Fibroblast of peridontal ligament (primary cell): ENCODE data around the gene BEND3.
"Not testable (repeated sequence)": the region's sequence is repeated elsewhere in the genome, so short reads cannot be mapped to it uniquely, and the experiment has no call there.

Experiments used
- DNase-seq: peaks from one replicate; pipeline ENCODE4 v3.0.0-alpha.2; 2010; ENCODE audit errors: extremely low read depth

BEND3 gene

DNA sequence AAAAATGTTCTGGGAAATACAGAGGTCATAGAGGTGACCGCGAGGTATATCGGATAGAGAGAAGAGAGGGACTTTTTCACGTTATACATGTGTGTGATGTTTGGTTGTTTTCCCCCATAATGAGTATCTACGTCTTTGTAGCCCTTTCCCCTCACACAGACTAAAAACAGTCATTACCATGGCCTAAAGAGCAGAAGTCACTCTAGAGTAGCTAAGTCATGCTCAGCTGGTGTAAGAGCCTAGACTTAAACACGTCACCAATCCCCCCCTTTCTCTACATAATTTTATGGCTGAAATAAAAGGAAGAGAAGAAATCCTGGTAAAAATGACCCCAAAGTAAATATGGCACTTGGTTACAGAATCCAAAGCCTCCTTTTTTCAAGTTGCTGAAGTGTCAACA is 6.0 kb upstream of the BEND3 start:
- no peak for DNase-seq

- no peak for DNase-seq
Measured at GRCh38 chr6:107120404-107120803, 5.1 kb upstream of the BEND3 start.

DNA sequence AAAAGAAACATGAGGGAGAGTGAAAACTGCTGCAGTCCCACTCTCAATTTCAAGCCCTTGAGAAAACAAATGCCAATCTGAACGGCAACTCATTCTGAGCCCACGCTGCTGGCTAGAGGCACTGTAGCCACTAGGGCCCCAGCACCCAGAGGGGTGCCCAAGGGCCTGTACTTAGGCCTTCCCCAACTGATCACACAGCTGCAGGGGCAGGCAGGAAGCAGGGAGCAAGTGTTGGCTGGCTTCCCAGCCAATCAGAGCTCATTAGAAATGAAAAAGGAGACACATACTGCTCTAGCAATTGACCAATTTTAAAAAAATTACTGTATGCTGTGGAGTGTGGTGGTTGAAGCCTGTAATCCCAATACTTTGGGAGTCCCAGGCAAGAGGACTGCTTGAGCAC is 3.7 kb upstream of the BEND3 start:
- DNase-seq = no peak

GRCh38 chr6:107118540-107118939 is 3.2 kb upstream of the BEND3 start:
- not testable (repeated sequence) for DNase-seq

DNA sequence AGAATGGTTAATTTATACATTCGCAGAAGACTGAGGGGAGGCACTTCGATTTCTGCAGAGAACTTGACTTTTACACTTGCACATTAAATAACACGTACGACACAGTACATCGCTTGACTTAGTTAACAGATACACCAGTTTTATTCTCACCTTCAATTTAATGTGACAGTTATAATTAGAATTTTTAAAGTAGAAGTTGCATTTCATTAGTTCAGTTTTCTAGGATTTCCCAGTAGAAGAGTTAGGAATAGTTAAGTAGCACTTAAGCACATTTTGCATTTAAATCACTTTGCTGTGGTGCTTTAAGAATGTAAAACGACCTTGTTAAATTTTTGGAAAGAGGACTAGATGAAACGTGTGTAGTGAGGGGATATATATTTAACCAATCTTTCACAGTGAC is 1.6 kb upstream of the BEND3 start:
- DNase-seq = no peak

- DNase-seq = no peak
Measured at GRCh38 chr6:107116328-107116892, 1.1 kb upstream of the BEND3 start.

DNA sequence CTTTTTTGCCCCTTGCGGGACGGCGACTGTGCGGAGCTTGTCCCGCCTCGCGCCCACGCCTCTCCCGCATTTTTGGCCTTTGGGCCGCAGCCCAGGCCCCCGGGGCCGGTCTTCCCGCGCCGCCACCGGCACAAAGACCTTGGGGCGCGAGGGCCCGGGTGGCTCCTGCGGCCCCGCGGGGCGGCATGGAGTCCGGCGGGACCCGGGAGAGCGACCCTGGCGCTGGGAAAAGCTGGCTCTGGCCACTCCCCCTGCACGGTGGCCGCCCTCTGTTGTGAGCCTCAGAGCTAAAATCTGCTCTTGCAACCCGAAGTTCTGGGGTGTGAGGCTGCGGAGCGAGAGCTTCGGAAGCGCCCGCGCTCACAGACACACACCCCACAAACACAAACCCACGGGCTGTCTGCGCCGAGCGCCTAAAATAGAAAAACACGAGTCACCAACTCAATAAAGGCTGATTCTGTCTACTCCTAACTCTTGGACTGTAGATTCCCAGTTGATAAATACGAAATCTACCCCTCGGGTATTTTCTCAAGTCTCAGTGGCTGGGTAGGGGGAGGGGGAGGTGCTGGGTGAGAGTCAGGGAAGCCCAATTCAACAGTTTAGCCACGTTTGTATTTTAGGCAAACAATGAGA is 496 bp upstream of the BEND3 start:
- DNase-seq = peak; percentile 16

DNA sequence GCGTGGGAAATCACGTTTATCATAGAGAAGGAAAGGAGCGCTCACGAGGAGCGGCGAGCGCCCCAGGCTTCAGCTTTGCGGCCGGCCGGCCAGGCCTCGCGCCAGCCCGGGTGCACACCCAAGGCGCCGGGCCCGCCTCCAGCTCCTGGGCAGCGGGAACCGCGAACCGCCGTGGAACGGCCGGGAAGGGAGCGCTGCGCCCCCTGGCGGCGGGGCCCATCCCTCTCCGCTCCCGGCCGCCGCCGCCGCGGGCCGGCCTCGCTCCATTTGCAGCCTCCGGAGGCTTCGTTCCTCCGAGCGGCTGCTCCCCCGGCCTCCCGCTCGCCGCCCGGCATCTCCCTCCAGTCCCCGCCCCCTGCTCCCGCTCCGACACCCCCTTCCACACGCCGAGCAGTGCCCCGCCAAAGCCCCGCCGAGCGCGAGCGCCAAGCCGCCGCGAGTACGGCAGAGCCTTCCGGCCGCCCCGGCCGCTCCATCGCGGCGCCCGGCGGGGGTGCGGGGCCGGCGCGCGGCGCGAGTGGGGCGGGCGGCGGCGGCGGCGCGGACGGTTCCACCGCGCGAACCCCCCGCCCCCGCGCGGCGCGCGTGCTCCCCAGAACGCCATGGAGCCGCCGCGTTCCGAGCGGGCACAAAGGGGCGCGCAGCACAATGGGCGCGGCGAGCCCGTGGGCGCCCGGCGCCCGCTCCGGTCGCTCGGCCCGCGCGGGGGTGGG is 946 bp downstream of the BEND3 start:
- DNase-seq = peak; percentile 81

GRCh38 chr6:107110200-107110599 is 5.1 kb downstream of the BEND3 start:
- peak; percentile 66 for DNase-seq

DNA sequence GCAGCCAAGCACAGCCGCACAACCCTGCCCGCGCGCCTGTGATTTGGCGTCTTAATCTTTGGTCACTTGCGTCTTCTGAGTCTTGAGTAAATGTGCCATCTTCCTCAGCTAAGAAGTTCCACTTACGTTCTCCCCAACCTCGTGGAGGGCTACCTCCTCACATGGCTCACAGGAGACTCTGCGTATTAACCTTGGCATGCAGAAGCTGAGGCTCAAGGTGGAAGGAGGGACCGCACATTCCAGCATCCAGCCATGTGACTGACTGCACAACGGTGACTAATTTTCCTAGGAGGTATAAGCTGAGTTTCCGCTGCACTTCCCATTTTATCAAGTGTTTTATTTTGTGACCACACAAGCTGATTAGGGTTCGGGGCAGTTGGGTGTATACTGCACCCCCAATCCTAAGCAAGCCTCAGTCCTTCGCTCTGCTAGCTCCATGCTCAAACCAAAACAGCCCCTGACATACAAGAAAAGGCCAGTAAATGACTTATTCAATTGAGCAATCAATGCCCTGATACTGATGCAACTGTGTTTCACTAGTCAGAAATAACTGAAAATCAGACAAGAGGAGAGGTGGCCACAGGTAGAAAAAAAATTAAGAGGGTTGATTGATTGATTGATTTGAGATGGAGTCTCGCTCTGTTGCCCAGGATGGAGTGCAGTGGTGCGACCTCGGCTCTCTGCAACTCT is 7.0 kb downstream of the BEND3 start:
- DNase-seq = peak; percentile 44

- DNase-seq = no peak
Measured at GRCh38 chr6:107107791-107108190, 7.5 kb downstream of the BEND3 start.

GRCh38 chr6:107106165-107106564 is 9.2 kb downstream of the BEND3 start:
- no peak for DNase-seq

DNA sequence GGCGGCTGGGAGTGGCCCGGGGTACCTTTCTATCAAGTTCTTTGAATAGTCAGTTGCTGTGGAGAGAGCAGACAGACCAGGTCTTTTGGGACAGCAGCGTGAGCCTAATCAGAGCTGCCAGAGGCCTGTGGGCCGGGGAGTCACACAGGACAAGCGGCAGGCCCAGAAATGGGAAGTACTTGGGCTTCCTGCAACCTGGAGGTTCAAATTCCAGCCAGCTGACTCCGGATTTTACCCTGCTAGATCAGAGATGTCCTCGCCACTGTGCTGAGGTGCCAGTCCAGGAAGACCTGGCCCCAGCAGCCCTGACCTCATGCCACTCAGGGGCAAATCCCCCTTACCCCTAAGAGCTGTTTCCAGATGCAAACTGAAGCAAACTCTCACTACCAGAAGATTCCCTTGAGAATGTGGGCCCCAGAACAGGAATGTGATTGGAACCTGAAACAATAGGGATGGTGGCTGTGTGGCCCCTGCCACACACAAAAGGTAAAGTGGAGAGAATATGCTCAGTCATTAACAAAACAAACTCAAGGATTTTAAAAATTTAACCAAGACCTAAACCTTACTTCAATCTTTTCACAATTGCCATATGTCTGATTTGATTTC is 9.7 kb downstream of the BEND3 start:
- no peak for DNase-seq

DNA sequence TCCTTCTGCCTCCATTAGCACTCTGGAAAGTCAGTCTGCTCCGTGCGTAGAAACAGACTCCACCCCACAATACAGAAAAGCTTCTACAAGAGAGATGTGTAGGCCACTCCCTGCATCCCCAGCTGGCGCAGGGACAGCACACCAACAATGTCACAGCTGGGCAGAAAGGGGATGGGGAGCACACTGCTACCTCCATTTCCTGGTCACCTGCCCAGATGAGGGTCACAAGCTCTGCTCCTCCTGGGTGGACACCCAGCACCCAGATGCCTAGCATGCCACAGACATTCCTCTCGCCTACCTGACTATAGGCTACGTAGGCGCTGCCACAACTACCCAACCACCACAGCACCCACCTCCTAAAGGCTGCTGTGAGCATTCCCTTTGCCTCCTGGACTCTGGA is 12.2 kb downstream of the BEND3 start:
- no peak for DNase-seq

DNA sequence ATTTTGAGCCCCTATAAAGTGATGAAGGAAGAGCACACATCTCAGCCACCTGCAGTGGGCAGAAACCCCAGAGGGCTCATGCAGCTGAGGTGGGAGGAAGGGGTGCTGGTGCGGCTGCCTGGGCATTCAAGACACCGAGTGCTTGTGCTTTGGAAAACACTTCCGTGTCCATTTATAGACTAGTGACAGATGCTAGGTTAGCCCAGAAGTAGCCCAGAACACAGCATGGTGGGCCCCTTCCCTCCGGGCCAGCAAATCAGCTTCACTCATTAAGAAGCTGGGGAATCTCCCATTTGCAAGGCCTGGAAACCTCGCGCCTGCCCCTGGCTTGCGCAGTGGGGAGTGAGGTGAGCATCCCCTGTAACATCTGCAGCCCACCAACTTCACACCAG is 12.9 kb downstream of the BEND3 start:
- no peak for DNase-seq

GRCh38 chr6:107101686-107102413 is 13.5 kb downstream of the BEND3 start:
- DNase-seq = no peak

DNA sequence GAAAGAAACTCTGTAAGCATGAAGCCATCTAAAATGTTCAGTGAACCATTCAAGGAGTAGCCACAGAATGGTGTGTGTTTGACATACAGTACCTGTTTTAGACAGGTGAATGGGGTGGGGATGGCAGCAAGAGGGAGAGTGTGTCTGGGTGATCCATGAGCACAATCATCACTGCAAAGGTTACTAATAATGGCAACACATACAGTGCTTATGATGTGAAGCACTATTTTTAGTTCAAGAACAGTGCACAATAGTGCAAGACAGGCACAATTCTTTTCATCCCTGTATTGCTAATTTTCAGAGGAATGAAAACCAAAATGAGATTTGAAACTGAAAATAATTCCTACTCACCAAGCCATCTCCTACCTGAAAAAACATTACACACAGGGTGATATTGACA is 14.1 kb downstream of the BEND3 start:
- DNase-seq = no peak

DNA sequence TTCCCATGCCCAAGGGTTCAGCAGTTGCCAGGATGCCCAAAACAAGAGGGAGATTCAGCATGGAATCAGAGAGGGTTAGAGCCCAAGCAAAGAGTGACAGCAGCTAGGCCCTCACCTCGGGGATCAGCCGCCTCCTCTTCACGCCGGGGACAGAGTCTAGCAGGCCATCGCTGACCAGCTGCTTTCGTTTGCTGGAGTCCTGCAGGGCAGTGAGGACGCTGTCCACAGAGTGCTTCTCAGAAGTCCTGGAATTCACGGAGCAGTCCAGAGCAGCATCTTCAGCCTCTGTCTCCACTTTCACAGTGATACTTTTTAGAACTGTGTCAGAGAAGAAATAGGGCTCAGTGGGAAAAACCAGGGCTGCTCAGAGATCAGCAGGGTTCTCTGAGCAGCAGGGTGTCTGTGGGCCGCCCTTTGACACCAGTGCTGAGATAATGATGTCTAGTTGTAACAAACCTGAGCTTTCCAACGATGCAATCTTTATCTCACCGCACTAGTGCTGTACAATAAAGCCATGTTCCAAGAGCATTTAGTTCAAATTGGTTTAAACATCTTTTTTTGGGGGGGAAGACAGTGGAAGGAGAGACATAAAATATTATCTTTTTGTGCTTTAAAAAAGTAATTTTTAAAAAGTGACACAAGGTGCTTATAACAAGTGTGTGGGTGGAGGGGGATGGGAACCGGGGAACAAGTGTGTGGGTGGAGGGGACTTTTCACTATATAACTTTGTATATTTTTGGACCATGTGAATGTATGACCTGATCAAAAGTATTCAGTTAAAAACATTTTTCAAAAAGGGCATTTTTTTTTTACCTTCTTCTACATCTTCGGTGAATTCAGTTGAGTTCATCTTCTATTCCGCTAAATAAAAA is 16.6 kb downstream of the BEND3 start:
- DNase-seq = no peak

DNA sequence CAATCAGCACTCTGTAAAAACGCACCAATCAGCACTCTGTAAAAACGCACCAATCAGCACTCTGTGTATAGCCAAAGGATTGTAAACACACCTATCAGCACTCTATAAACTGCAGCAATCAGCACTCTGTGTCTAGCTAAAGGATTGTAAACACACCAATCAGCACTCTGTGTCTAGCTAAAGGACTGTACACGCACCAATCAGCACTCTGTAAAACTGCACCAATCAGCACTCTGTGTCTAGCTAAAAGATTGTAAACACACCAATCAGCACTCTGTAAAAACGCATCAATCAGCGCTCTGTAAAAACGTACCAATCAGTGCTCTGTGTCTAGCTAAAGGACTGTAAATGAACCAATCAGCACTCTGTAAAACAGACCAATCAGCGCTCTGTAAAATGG is 30.9 kb downstream of the BEND3 start:
- DNase-seq = not testable (repeated sequence)

DNA sequence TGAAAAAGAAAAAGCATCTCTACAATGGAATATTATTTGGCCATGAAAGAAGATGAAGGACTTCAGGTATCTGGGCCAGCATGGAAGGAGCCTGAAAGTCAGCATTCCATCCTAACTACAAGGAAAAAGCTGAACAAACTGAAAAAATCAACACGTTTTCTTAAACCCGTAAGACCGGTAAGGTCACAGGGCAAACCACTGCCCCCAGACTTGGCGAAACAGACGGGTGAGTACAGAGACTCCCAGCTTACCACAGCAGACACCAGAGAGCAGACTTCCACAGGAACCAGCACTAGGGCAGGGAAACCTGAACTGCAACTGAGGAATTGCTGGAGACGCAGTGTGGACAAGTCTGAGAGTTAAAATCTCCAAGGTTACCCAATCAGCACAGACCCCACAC is 31.4 kb downstream of the BEND3 start:
- DNase-seq = no peak
